Cardiac ventricle fibroblast (primary cell): ENCODE results near the gene SOHLH2. TPM values are rescaled to one million over a fixed set of nuclear protein-coding genes. Genes with fewer than 3 reads are reported as not detected.

Source experiments
- total RNA-seq: library from RNA; depleted of rRNA; stranded (reverse); fragments of >200 nt; gene quantifications from 2 replicates; pipeline ENCODE4 v1.2.3, GENCODE V29; 2015

Gene SOHLH2
- total RNA-seq = 0.68 and 1.4 TPM in 2 replicates

GRCh38 chr13:36214163-36214921 lies at the start of gene SOHLH2:
TSS of gene SOHLH2 (minus strand) at chr13:36214556. CDS start at chr13:36214526, 30 bp downstream.

GRCh38 chr13:36131222-36131930 lies 83.0 kb downstream of the SOHLH2 start, which contains the start of gene DCLK1:
TSS of gene DCLK1 (minus strand) at chr13:36131382.

Other genes with a start within 250 kb of the SOHLH2 start
- gene DCLK1, start 83.2 kb downstream of the SOHLH2 start, total RNA-seq = 23.5 and 29.8 TPM in 2 replicates
- gene CCDC169, start 83.3 kb upstream of the SOHLH2 start, total RNA-seq = 1.1 and 2.5 TPM in 2 replicates
- 94.1 and 158 TPM in 2 replicates for gene SPART, start 131.8 kb upstream of the SOHLH2 start, total RNA-seq
- 0.37 and 1.0 TPM in 2 replicates for gene CCNA1, start 217.9 kb upstream of the SOHLH2 start, total RNA-seq